ENCODE measurements around the gene ABCA12. TPM values are rescaled to one million over a fixed set of nuclear protein-coding genes. Genes with fewer than 3 reads are reported as not detected.

ABCA12 gene
- total RNA-seq, 2 donors from 2014 or later: 0.68 to 1.1 TPM

DNA sequence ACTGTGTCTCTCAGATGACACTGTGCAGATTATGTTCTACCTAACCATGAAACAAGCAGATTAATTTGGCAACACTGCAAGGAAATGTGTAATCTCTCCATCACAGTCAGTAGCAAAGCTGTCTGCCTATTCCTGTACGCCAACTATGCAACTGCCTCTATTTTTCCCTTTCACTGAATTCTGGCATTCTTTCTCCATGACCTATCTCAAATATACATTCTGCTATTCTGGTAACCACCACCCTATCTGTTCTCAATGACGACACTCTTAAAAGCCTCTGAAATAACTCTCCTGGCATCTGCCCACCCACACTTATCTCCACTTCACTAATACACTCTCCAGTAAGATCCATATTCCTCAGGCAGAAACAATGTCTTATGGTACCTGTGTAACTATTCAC lies 78.7 kb downstream of the ABCA12 start:
- no peaks in the 10 kb centered on the region for H3K36me3 ChIP-seq
- no peak for DNase-seq (ENCODE audit: low spot score)
- no peaks in the 10 kb centered on the region for H3K27me3 ChIP-seq (replicated peaks; ENCODE audit: insufficient read depth)
- H3K9me3 ChIP-seq: no peaks in the 10 kb centered on the region
- TF ChIP-seq POLR2AphosphoS5 (IDR thresholded peaks at IDR 0.05) (no peak), POLR2A (IDR thresholded peaks at IDR 0.05) (no peak)
- TF ChIP-seq, protein P1, sequence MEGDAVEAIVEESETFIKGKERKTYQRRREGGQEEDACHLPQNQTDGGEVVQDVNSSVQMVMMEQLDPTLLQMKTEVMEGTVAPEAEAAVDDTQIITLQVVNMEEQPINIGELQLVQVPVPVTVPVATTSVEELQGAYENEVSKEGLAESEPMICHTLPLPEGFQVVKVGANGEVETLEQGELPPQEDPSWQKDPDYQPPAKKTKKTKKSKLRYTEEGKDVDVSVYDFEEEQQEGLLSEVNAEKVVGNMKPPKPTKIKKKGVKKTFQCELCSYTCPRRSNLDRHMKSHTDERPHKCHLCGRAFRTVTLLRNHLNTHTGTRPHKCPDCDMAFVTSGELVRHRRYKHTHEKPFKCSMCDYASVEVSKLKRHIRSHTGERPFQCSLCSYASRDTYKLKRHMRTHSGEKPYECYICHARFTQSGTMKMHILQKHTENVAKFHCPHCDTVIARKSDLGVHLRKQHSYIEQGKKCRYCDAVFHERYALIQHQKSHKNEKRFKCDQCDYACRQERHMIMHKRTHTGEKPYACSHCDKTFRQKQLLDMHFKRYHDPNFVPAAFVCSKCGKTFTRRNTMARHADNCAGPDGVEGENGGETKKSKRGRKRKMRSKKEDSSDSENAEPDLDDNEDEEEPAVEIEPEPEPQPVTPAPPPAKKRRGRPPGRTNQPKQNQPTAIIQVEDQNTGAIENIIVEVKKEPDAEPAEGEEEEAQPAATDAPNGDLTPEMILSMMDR (IDR thresholded peaks at IDR 0.05): no peak
- no peaks in the 10 kb centered on the region for H3K4me1 ChIP-seq (replicated peaks)
- WGBS: 29% methylated on average over 2 of the region's 2 CpGs
- intact Hi-C loops (cut with DNase I): no loop called here
- H3K4me3 ChIP-seq: no peak overlapping the region
- no peak overlapping the region for H3K27ac ChIP-seq

DNA sequence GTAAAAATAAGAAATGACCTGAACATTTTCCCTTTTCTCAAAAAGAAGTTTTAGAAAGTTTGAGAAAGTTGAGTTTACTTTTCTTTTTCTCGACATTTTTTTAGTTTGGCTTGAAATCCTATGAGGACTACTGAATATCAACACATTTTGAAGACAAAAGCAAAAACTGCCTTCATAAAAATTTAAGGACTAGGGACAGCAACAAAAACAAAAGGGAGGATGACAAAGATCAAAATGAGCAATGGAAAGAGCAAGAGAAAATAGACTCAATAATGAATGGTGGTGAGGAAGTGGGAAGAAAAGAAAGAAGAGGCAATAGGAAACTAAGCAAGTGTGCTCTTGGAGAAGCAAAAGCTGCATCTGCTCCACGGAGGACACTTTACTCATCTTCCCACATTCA lies 82.5 kb downstream of the ABCA12 start:
- no peaks in the 10 kb centered on the region for H3K9me3 ChIP-seq
- no peaks in the 10 kb centered on the region for H3K4me1 ChIP-seq (replicated peaks)
- no peak overlapping the region for H3K4me3 ChIP-seq
- WGBS: 90% methylated on average over 2 of the region's 2 CpGs
- no peaks in the 10 kb centered on the region for H3K27me3 ChIP-seq (replicated peaks; ENCODE audit: insufficient read depth)
- no peak overlapping the region for H3K27ac ChIP-seq
- intact Hi-C loops (cut with DNase I): no loop called here
- no peaks in the 10 kb centered on the region for H3K36me3 ChIP-seq
- no peak for DNase-seq (ENCODE audit: low spot score)
- TF ChIP-seq POLR2AphosphoS5 (IDR thresholded peaks at IDR 0.05): no peak
- no peak for TF ChIP-seq POLR2A (IDR thresholded peaks at IDR 0.05)
- TF ChIP-seq, protein P1 (IDR thresholded peaks at IDR 0.05): no peak

DNA sequence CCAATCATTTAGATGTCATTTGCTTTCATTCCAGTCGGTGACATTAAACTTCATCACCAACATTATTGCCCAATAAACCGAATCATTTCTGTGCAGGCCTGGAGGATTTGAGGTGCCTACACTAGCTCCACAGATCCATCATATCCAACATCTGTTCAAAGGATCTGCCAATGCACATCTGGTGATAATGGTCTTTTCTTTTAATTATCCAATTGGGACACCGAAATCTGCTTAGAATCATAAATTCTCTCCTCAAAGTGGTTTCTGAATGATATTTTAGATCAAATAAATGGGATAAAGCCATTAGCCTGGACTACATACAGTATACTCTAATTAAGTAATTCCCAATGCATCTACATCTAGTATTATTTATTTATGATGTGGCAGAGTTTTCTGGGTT lies 85.6 kb downstream of the ABCA12 start:
- Histone ChIP-seq H3K27ac (no peak overlapping the region), H3K9me3 (no peaks in the 10 kb centered on the region), H3K4me3 (no peak overlapping the region), H3K27me3 (replicated peaks; ENCODE audit: insufficient read depth) (no peaks in the 10 kb centered on the region), H3K36me3 (no peaks in the 10 kb centered on the region), H3K4me1 (replicated peaks) (no peaks in the 10 kb centered on the region)
- DNase-seq (ENCODE audit: low spot score): no peak
- intact Hi-C loops (cut with DNase I): no loop called here
- 63% methylated on average over 3 of the region's 3 CpGs for WGBS
- TF ChIP-seq POLR2AphosphoS5 (IDR thresholded peaks at IDR 0.05) (no peak), POLR2A (IDR thresholded peaks at IDR 0.05) (no peak)
- TF ChIP-seq, protein P1 (IDR thresholded peaks at IDR 0.05): no peak

DNA sequence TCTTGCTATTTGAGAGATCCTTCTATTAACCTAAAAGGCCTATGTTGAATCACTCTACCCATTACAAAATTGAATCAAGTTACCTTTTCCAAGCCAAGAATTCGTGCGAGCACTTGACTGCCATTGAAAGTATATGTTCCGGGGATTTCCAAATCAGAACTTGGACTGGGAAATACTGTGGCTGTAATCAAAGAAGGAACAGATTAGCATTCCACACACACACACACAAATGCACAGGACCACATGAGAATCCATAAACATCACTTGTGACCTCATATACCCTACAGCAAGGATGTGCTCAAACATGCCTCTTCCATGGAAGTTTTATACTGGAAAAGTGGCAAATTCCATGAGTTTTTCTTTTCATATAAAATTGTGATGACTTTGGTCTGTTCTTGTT lies 86.0 kb downstream of the ABCA12 start:
- Histone ChIP-seq H3K4me3 (no peak overlapping the region), H3K27me3 (replicated peaks; ENCODE audit: insufficient read depth) (no peaks in the 10 kb centered on the region), H3K9me3 (no peaks in the 10 kb centered on the region), H3K27ac (no peak overlapping the region), H3K36me3 (no peaks in the 10 kb centered on the region), H3K4me1 (replicated peaks) (no peaks in the 10 kb centered on the region)
- DNase-seq (ENCODE audit: low spot score): no peak
- WGBS: 73% methylated on average over 3 of the region's 3 CpGs
- intact Hi-C loops (cut with DNase I): no loop called here
- no peak for TF ChIP-seq POLR2AphosphoS5 (IDR thresholded peaks at IDR 0.05)

DNA sequence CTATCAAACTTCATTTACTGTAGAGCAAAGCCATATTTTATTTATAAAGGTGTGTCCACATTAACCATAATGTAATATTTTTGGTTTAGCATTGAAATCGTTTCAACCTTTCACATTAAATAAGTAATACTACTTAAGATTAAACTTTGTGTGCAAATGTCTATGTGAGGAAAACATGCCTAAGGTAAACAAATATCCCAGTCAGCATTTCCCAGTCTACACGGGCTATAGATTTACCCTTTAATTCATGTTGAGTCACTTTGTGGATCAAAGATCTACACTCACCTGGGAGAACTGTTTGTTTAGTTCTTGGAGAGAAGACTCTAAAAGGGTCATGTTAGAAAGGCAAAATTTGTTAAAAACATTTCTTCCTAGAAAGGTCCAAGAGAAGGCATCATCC lies 89.1 kb downstream of the ABCA12 start:
- Histone ChIP-seq H3K4me1 (replicated peaks) (no peaks in the 10 kb centered on the region), H3K27me3 (replicated peaks; ENCODE audit: insufficient read depth) (no peaks in the 10 kb centered on the region), H3K27ac (no peak overlapping the region), H3K4me3 (no peak overlapping the region), H3K36me3 (no peaks in the 10 kb centered on the region), H3K9me3 (no peaks in the 10 kb centered on the region)
- WGBS: 47% methylated on average over 2 of the region's 2 CpGs
- TF ChIP-seq POLR2AphosphoS5 (IDR thresholded peaks at IDR 0.05) (no peak), POLR2A (IDR thresholded peaks at IDR 0.05) (no peak)
- TF ChIP-seq, protein P1 (IDR thresholded peaks at IDR 0.05): no peak
- intact Hi-C loops (cut with DNase I): no loop called here
- no peak for DNase-seq (ENCODE audit: low spot score)
